ENCODE data around the gene TMEM50B.

DNA sequence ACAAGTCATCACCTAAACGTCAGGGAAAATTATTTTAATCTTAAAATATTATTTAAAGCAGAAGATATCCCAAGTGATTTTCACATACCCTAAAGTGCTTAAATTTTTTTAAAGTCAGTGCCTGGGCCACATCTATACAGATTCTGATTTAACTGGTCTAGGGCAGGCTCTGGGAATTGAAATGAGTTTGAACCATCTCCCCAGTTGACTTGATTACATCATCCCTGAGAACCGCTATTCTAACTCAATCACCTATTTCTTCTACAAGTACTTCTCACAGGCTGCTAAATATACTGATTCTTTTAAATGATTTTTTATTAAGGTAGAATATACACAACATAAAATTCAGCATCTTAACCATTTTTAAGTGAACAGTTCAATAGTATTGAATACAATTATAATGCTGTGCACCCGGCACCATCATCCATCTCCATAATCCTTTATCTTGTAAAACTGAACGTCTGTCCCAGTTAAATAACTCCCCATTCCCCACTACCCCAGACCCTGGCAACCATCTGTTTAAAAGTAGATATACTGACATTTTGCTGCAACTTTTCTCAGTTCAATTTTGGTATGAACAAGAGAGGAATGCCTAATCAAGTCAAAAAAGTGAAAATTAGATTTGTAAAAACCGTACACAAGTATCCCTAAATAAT, 42.7 kb upstream of the TMEM50B start:
- TF ChIP-seq, protein P1, sequence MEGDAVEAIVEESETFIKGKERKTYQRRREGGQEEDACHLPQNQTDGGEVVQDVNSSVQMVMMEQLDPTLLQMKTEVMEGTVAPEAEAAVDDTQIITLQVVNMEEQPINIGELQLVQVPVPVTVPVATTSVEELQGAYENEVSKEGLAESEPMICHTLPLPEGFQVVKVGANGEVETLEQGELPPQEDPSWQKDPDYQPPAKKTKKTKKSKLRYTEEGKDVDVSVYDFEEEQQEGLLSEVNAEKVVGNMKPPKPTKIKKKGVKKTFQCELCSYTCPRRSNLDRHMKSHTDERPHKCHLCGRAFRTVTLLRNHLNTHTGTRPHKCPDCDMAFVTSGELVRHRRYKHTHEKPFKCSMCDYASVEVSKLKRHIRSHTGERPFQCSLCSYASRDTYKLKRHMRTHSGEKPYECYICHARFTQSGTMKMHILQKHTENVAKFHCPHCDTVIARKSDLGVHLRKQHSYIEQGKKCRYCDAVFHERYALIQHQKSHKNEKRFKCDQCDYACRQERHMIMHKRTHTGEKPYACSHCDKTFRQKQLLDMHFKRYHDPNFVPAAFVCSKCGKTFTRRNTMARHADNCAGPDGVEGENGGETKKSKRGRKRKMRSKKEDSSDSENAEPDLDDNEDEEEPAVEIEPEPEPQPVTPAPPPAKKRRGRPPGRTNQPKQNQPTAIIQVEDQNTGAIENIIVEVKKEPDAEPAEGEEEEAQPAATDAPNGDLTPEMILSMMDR (IDR thresholded peaks at IDR 0.05): no peak
- TF ChIP-seq POLR2A (IDR thresholded peaks at IDR 0.05): no peak
